ENCODE results near the gene MYCBP2.
"Not testable (repeated sequence)": the region's sequence is repeated elsewhere in the genome, so short reads cannot be mapped to it uniquely, and the experiment has no call there.

MYCBP2 gene

GRCh38 chr13:77022341-77022740 is 304.6 kb downstream of the MYCBP2 start:
- DNase-seq: no peak

GRCh38 chr13:77019756-77020155 is 307.1 kb downstream of the MYCBP2 start:
- DNase-seq: no peak

DNA sequence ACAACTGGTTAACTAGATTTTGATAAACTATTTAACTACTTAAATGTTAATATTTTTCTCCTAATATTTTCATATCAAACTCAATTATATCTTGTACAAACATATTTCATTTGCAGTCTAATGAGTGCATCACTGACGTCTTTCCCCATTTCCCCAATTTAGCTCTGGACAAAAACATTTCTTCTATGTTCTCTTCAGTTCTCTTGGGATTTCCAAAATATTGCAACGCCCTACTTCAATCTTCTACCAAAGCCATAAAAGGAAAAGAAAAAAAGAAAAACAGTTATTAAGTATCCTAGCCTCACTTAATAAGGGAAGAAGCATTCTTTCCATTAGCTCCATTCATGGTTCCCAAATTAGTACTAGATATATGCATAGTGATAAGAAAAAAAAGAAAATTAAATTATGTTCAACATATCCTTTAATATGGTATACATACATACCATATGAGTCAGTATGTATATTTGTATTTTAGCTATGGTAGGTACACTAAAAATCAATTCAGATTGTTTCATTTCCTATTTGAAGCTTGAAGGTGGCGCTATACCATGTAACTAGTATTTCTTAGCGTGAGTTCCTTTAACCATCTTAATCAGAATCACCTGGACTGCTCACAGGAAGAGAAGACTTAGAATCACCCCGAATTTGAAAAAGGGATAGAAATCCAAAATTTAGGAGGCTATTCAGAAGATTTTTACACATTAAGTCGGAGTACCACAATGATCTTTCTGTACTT is 309.8 kb downstream of the MYCBP2 start:
- no peak for DNase-seq

DNA sequence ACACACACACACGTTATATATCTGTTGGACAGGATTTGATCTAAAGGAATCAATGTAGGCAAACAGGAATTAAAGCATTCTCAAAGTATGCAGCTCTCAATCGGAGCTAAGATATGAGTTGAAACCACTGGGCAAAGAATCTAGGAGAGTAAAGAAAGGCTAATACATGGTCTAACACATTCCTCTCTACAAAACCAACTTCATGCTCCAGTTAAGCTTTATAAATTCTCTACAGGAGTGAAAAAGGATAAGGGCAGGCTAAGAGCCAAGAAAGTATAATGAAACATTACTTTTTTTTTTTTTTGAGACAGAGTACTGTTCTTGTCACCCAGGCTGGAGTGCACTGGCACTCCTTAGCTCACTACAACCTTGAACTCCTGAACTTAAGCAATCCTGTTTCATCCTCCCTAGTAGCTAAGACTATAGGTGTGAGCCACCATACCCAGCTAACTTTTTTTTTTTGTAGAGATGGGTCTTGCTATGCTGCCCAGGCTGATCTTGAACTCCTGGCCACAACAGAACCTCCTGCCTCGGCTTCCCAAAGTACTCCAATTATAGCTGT is 310.6 kb downstream of the MYCBP2 start:
- DNase-seq: no peak

DNA sequence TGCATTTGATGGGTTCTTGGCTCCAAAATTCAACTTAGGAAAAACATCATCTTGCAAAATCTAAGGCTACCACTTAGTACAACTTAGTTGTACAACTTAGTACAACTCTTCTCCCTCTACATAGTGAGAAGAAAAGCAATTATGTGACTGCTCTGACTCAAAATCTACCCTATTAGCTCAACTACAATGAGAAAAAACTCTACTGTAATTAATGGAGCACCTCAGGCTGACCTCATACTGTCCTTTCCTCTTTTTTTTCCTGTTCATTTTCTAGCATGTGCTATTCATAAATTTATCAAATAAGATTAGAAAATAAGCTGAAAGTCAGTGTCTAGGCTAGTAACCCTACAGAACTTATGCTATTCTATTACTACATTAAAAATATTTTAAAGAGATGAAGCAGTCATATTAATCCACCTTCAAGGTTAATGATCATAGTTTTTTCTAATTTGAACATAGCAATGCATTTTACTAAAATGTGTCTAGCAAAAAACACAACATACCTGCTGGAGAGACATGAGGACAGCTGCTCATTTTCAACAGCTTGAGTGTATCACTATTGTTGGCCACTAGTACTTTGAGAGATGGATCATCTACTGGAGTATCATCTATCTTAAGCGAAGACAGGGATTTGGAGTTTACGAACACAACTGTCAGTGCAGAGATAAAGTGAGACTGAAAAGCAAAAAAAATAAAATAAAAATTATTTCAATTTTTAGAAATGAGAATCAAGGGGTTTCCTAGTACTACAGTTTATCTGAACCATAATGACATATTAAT is 311.8 kb downstream of the MYCBP2 start:
- DNase-seq: no peak

DNA sequence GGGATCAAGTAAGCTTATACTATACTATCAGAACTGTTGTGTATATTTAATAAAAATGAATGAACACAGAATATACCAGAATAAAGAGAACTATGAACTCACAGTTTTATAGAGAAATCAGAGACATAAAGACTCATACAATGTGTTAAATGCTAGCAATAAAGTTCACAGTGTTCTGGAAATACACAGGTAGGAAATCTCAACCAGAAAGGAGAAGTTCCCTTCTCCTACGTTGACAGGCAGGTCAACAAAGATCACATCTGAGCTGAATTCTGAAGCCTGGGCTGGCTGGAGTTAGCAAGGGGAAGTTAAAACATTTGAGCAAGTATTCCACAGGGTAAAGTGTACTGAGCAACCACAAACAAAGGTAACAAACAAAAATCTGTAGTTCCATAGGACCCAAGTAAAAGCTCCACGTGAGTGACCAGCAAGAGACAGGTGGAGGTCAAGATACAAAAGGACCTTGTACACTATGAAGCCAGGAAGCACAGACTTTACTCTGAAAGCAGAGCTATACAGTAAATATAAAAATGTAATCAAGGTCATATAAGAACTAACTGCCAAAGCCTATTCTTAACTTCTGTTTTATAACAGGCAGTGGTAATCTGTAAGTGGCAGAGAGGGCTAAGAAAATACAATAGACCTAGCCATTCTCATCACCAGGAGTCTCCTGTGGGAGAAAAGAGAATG is 312.9 kb downstream of the MYCBP2 start:
- no peak for DNase-seq

GRCh38 chr13:77009719-77010118 is 317.2 kb downstream of the MYCBP2 start:
- DNase-seq: not testable (repeated sequence)

- no peak for DNase-seq
Measured at GRCh38 chr13:77009011-77009410, 317.9 kb downstream of the MYCBP2 start.

DNA sequence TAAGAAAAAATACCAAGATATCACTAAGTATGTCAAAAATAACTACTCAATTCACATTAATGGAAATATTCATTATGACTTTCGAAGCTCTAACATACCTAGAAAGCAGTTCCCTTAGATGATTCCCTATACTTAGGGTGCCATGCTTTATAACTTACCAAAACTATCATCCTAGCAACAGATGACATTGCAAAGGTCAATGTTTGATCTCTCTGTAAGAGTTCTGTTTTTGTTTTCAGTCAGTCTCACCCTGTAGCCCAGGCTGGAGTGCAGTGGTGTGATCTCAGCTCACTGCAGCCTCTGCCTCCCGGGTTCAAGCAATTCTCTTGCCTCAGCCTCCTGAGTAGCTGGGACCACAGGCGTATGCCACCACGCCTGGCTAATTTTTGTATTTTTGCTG is 318.6 kb downstream of the MYCBP2 start:
- not testable (repeated sequence) for DNase-seq

- DNase-seq: no peak
Measured at GRCh38 chr13:77002590-77003190, 324.2 kb downstream of the MYCBP2 start.

DNA sequence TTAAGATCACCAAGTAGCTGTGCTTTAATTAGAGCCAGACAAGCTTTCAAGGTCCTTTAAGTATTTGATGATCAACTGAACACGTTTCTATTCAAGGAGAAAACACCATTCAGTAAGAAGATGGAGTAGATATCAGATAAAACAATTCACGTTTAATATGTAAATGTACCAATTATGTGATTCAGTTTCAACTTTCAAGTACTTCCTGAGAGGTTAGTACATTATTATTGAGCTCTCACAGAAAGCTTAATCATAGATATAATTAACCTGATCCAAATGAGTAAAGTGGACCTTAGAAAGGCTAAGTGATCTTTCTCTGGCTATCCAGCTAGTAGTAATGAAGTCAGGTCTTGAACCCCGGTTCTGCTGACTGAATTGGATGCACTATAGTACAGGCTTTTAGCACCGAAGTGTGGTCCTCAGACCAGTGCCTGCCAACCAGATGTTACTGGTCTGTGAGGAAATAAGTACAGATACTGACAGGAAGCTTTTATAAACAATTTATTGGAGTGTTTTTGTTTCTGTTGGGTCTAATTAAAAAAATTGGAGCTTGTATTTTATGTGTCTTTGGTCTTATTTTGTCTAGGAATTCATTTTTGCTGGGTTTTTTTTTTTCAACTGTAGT is 324.8 kb downstream of the MYCBP2 start:
- no peak for DNase-seq

GRCh38 chr13:77001540-77001939 is 325.4 kb downstream of the MYCBP2 start:
- DNase-seq: no peak

DNA sequence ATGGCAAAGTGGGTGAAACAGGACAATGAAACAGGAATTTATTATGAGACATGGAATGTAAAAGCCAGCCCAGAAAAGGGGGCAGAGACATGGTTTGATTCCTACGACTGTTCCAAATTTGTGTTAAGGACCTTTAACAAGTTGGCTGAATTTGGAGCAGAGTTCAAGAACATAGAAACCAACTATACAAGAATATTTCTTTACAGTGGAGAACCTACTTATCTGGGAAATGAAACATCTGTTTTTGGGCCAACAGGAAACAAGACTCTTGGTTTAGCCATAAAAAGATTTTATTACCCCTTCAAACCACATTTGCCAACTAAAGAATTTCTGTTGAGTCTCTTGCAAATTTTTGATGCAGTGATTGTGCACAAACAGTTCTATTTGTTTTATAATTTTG is 326.4 kb downstream of the MYCBP2 start:
- no peak for DNase-seq

Measured in effector CD4-positive, alpha-beta T cell (primary cell).